AG04450 (cell line): ENCODE measurements around the gene CA7. TPM values are rescaled to one million over a fixed set of nuclear protein-coding genes. Genes with fewer than 3 reads are reported as not detected.
"Not testable (repeated sequence)": the region's sequence is repeated elsewhere in the genome, so short reads cannot be mapped to it uniquely, and the experiment has no call there.

Source experiments
- CTCF ChIA-PET: fragments of 300-600, 350-600 bp; formaldehyde crosslinking; extraction: SDS; loops from one replicate; lab custom pipeline; 2022; ENCODE audit warnings: antibody characterized with exemption, inconsistent platforms; lab: Charles Lee
- POLR2A ChIA-PET: fragments of 350-600 bp; formaldehyde crosslinking; extraction: SDS; loops from one replicate; lab custom pipeline; 2021; ENCODE audit warnings: antibody characterized with exemption, inconsistent platforms; lab: Yijun Ruan, JAX
- DNase-seq: peaks from one replicate; pipeline ENCODE4 v3.0.0-alpha.2; 2011; ENCODE audit warnings: low read depth, low spot score
- H3K27ac ChIP-seq: one replicate; pipeline ENCODE4 v1.5.1; 2012; ENCODE audit warnings: low read depth, low read length, control low read depth
- H3K27me3 ChIP-seq: one replicate; pipeline ENCODE4 v1.6.0; 2012; ENCODE audit warnings: low read length; ENCODE audit not compliant: control insufficient read depth, insufficient read depth
- H3K4me3 ChIP-seq: 2 replicates; pipeline ENCODE4 v1.5.1; 2011; ENCODE audit warnings: mild to moderate bottlenecking, low read depth, low read length, control low read depth
- H3K9me3 ChIP-seq: 2 replicates; pipeline ENCODE4 v1.5.1; 2012; ENCODE audit warnings: low read length; ENCODE audit not compliant: control insufficient read depth, insufficient read depth
- polyA plus RNA-seq: library from polyadenylated mRNA; depleted of rRNA; stranded (reverse); fragments of >200 nt; gene quantifications from 2 replicates; pipeline ENCODE4 v1.2.3, GENCODE V29; 2011
- TF ChIP-seq, protein P1 (sequence below): IDR thresholded peaks from 2 replicates; pipeline ENCODE4 v1.5.1; 2011; ENCODE audit warnings: low read depth, low read length, control low read depth, inconsistent platforms

CA7 gene
- polyA plus RNA-seq, 1 experiment: not detected

DNA sequence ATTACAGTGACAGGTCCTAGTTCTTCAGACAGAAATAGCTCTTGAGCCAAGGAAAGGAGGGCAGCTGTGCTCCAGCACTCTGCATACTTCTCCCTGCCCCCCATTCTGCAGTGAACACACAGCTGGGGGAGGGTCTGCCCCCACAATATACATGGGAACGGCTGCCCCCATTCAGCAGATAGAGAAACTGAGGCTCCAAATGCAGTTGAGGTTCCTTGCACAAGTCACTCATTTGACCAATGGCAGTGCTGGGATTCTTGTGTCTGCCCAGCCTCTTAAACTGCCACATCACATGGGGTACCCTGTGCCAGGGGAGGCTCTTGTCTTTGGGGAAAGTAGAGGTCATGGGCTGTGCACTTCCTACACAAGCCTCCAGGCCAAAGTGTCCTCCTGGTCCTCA is 25.2 kb downstream of the CA7 start:
- CTCF ChIA-PET: interaction anchor here (2.9 to 10.4 kb wide), 5 partner anchors 12 to 463 kb away, joined by 18 to 161 read pairs (median 54); partner anchors contain the start of gene NAE1
- POLR2A ChIA-PET: no interaction called here
- no peak overlapping the region for H3K27ac ChIP-seq
- TF ChIP-seq, protein P1, sequence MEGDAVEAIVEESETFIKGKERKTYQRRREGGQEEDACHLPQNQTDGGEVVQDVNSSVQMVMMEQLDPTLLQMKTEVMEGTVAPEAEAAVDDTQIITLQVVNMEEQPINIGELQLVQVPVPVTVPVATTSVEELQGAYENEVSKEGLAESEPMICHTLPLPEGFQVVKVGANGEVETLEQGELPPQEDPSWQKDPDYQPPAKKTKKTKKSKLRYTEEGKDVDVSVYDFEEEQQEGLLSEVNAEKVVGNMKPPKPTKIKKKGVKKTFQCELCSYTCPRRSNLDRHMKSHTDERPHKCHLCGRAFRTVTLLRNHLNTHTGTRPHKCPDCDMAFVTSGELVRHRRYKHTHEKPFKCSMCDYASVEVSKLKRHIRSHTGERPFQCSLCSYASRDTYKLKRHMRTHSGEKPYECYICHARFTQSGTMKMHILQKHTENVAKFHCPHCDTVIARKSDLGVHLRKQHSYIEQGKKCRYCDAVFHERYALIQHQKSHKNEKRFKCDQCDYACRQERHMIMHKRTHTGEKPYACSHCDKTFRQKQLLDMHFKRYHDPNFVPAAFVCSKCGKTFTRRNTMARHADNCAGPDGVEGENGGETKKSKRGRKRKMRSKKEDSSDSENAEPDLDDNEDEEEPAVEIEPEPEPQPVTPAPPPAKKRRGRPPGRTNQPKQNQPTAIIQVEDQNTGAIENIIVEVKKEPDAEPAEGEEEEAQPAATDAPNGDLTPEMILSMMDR: no peak
- no peaks in the 10 kb centered on the region for H3K27me3 ChIP-seq
- no peak for DNase-seq
- no peaks in the 10 kb centered on the region for H3K9me3 ChIP-seq
- no peak overlapping the region for H3K4me3 ChIP-seq

- H3K27me3 ChIP-seq, H3K4me3 ChIP-seq, POLR2A ChIA-PET, DNase-seq, H3K27ac ChIP-seq, H3K9me3 ChIP-seq: not testable (repeated sequence)
- CTCF ChIA-PET: interaction anchor here (0.7 to 10.4 kb wide), 4 partner anchors 39 to 262 kb away, joined by 3 to 161 read pairs (median 32); partner anchors contain the start of gene NAE1
These were observed 27.1 kb downstream of the CA7 start for GRCh38 chr16:66871363-66871762.

- POLR2A ChIA-PET: interaction anchor here (1.2 to 1.6 kb wide), 3 partner anchors 10 to 41 kb away, joined by 3 to 7 read pairs (median 6); partner anchors contain the start of gene NAE1
- TF ChIP-seq, protein P1: no peak
- Histone ChIP-seq H3K4me3 (no peak overlapping the region), H3K27ac (no peak overlapping the region), H3K27me3 (no peaks in the 10 kb centered on the region), H3K9me3 (no peaks in the 10 kb centered on the region)
- no peak for DNase-seq
- CTCF ChIA-PET: interaction anchor here (1.2 to 10.4 kb wide), 14 partner anchors 10 to 263 kb away, joined by 3 to 161 read pairs (median 7); partner anchors contain the start of gene NAE1
These were observed 27.6 kb downstream of the CA7 start for GRCh38 chr16:66871840-66872239.

DNA sequence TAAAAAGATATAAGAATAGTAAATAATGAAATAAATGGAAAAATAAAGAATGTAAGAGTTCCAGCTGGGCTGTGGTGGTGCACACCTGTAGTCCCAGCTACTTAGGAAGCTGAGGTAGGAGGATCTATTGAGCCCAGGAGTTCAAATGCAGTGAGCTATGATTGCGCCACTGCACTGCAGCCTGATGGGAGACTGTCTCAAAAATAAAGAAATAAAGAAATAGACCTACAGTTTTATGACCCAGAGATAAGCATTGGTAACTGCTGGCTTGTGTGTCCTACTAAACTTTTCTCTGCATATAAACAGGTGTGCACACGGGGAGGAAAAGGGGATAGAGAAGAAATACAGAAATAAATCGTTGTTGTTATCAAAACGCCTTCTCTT is 28.3 kb downstream of the CA7 start:
- H3K9me3 ChIP-seq: no peaks in the 10 kb centered on the region
- DNase-seq: no peak
- TF ChIP-seq, protein P1: no peak
- CTCF ChIA-PET: interaction anchor here (0.5 to 10.4 kb wide), 36 partner anchors 10 to 539 kb away, joined by 3 to 161 read pairs (median 4); partner anchors contain the start of genes DYNC1LI2, NAE1 and RRAD
- POLR2A ChIA-PET: interaction anchor here (0.6 to 1.6 kb wide), 8 partner anchors 9 to 464 kb away, joined by 3 to 7 read pairs (median 3); partner anchors contain the start of gene NAE1
- no peaks in the 10 kb centered on the region for H3K27me3 ChIP-seq
- peak overlapping the region; percentile 57 for H3K4me3 ChIP-seq
- H3K27ac ChIP-seq: peak overlapping the region; percentile 82

DNA sequence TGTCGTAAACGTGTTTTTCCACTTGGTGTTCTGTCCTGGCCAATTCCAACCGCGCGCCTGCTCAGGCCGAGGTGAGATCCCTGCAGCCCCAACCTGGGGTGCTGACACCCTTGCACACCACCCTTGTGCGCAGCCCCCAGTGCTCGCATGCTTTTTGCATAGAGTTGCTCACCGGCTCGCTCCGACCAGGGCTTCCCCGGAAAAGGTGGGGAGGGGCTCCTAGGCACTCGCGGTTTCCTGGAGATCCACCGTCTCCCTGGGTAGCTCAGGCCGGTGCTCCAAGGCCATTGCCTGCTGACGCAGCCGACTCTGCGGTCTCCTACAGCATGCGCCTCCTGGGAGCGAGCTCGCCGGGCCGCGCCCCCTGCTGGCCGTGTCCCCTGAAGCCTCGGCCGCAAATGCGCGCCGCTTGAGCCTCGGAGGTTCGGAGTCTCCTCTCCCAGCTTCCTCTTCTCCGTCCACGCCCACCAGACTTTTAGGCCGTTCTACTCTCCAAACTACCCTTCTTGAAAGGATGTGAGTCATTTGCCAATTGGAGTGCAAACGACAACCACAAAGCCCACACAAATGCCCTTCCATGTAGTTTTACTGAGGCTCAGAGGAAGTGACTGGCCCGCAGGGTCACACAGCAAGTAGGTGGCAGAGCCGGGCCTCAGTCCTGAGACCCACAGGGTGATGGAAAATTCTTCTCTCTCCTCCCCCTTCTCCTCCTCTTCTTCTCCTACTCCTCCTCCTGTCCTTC is 28.9 kb downstream of the CA7 start:
- TF ChIP-seq, protein P1: peak; percentile 94
- Histone ChIP-seq H3K27ac (peak overlapping the region; percentile 82), H3K27me3 (no peaks in the 10 kb centered on the region), H3K9me3 (no peaks in the 10 kb centered on the region), H3K4me3 (peak overlapping the region; percentile 57)
- ChIA-PET CTCF (interaction anchor here (0.5 to 10.4 kb wide), 37 partner anchors 9 to 539 kb away, joined by 3 to 161 read pairs (median 4); partner anchors contain the start of genes DYNC1LI2, NAE1 and RRAD), POLR2A (interaction anchor here (0.6 to 1.6 kb wide), 8 partner anchors 9 to 464 kb away, joined by 3 to 7 read pairs (median 3); partner anchors contain the start of gene NAE1)
- DNase-seq: peak; percentile 94
